ENCODE measurements around the gene TRABD2B. TPM values are rescaled to one million over a fixed set of nuclear protein-coding genes. Genes with fewer than 3 reads are reported as not detected.

The TRABD2B gene
- total RNA-seq, 2 experiments from 2014 or later: not detected

- POLR2A ChIA-PET: no interaction called here
- Mint-ChIP-seq H3K9me3 (peaks cover 5% of the 10 kb centered on the region), H3K4me3 (no peak overlapping the region), H3K4me1 (no peaks in the 10 kb centered on the region), H3K36me3 (no peaks in the 10 kb centered on the region), H3K27ac (no peak overlapping the region), H3K27me3 (peaks cover 12% of the 10 kb centered on the region)
- ATAC-seq (ENCODE audit: low read depth) (no peak), DNase-seq (no peak)
Observed at GRCh38 chr1:47835409-47835808, 161.8 kb downstream of the TRABD2B start.

- Mint-ChIP-seq H3K27me3 (peaks cover 12% of the 10 kb centered on the region), H3K36me3 (no peaks in the 10 kb centered on the region), H3K4me3 (no peak overlapping the region), H3K9me3 (peaks cover 5% of the 10 kb centered on the region), H3K27ac (no peak overlapping the region), H3K4me1 (no peaks in the 10 kb centered on the region)
- POLR2A ChIA-PET: no interaction called here
- no peak for ATAC-seq (ENCODE audit: low read depth)
- DNase-seq: no peak
Observed at GRCh38 chr1:47834326-47834725, 162.9 kb downstream of the TRABD2B start.

- Mint-ChIP-seq H3K36me3 (no peaks in the 10 kb centered on the region), H3K27ac (no peak overlapping the region)
- ATAC-seq (ENCODE audit: low read depth): no peak
Observed at GRCh38 chr1:47830641-47831333, 166.4 kb downstream of the TRABD2B start.

GRCh38 chr1:47830021-47830420 is 167.2 kb downstream of the TRABD2B start:
- Mint-ChIP-seq H3K36me3 (no peaks in the 10 kb centered on the region), H3K4me1 (no peaks in the 10 kb centered on the region), H3K27me3 (peaks cover 6% of the 10 kb centered on the region), H3K9me3 (no peaks in the 10 kb centered on the region), H3K27ac (no peak overlapping the region), H3K4me3 (no peak overlapping the region)
- POLR2A ChIA-PET: no interaction called here
- DNase-seq: no peak
- ATAC-seq (ENCODE audit: low read depth): no peak

More at GRCh38 chr1:47830641-47831333, 166.4 kb downstream of the TRABD2B start:
- POLR2A ChIA-PET: no interaction called here
- Mint-ChIP-seq H3K9me3 (peaks cover 4% of the 10 kb centered on the region), H3K4me1 (no peaks in the 10 kb centered on the region), H3K27me3 (peaks cover 11% of the 10 kb centered on the region), H3K4me3 (no peak overlapping the region)
- DNase-seq: no peak

- no peak for ATAC-seq (ENCODE audit: low read depth)
- Mint-ChIP-seq H3K4me3 (no peak overlapping the region), H3K4me1 (no peaks in the 10 kb centered on the region), H3K9me3 (no peaks in the 10 kb centered on the region), H3K36me3 (no peaks in the 10 kb centered on the region), H3K27me3 (peaks cover 6% of the 10 kb centered on the region), H3K27ac (no peak overlapping the region)
- POLR2A ChIA-PET: no interaction called here
- no peak for DNase-seq
Observed at GRCh38 chr1:47828978-47829377, 168.2 kb downstream of the TRABD2B start.

GRCh38 chr1:47827109-47827508 is 170.1 kb downstream of the TRABD2B start:
- H3K9me3 Mint-ChIP-seq: no peaks in the 10 kb centered on the region
- DNase-seq: no peak
- ATAC-seq (ENCODE audit: low read depth): no peak
- no peak overlapping the region for H3K4me3 Mint-ChIP-seq
- no peaks in the 10 kb centered on the region for H3K27me3 Mint-ChIP-seq
- no peaks in the 10 kb centered on the region for H3K36me3 Mint-ChIP-seq
- no peak overlapping the region for H3K27ac Mint-ChIP-seq
- H3K4me1 Mint-ChIP-seq: no peaks in the 10 kb centered on the region
- POLR2A ChIA-PET: no interaction called here

GRCh38 chr1:47824716-47825115 is 172.5 kb downstream of the TRABD2B start:
- no peak overlapping the region for H3K4me3 Mint-ChIP-seq
- ATAC-seq (ENCODE audit: low read depth): no peak
- H3K27ac Mint-ChIP-seq: no peak overlapping the region

GRCh38 chr1:47824297-47824696 is 172.9 kb downstream of the TRABD2B start:
- no peak for ATAC-seq (ENCODE audit: low read depth)
- H3K27me3 Mint-ChIP-seq: no peaks in the 10 kb centered on the region

More at GRCh38 chr1:47824716-47825115, 172.5 kb downstream of the TRABD2B start:
- Mint-ChIP-seq H3K4me1 (no peaks in the 10 kb centered on the region), H3K36me3 (no peaks in the 10 kb centered on the region), H3K9me3 (no peaks in the 10 kb centered on the region), H3K27me3 (no peaks in the 10 kb centered on the region)
- DNase-seq: no peak
- POLR2A ChIA-PET: no interaction called here

GRCh38 chr1:47823040-47823808 is 174.0 kb downstream of the TRABD2B start:
- H3K36me3 Mint-ChIP-seq: no peaks in the 10 kb centered on the region
- ATAC-seq (ENCODE audit: low read depth) (no peak), DNase-seq (no peak)
- H3K9me3 Mint-ChIP-seq: no peaks in the 10 kb centered on the region
- H3K27ac Mint-ChIP-seq: no peak overlapping the region
- no peak overlapping the region for H3K4me3 Mint-ChIP-seq
- no peaks in the 10 kb centered on the region for H3K27me3 Mint-ChIP-seq
- no peaks in the 10 kb centered on the region for H3K4me1 Mint-ChIP-seq
- POLR2A ChIA-PET: no interaction called here

More at GRCh38 chr1:47824297-47824696, 172.9 kb downstream of the TRABD2B start:
- POLR2A ChIA-PET: no interaction called here
- Mint-ChIP-seq H3K4me1 (no peaks in the 10 kb centered on the region), H3K36me3 (no peaks in the 10 kb centered on the region), H3K4me3 (no peak overlapping the region), H3K9me3 (no peaks in the 10 kb centered on the region), H3K27ac (no peak overlapping the region)
- no peak for DNase-seq

- no peaks in the 10 kb centered on the region for H3K4me1 Mint-ChIP-seq
- H3K4me3 Mint-ChIP-seq: no peak overlapping the region
- POLR2A ChIA-PET: no interaction called here
- H3K9me3 Mint-ChIP-seq: no peaks in the 10 kb centered on the region
- H3K27ac Mint-ChIP-seq: no peak overlapping the region
- no peak for ATAC-seq (ENCODE audit: low read depth)
- H3K27me3 Mint-ChIP-seq: no peaks in the 10 kb centered on the region
- no peaks in the 10 kb centered on the region for H3K36me3 Mint-ChIP-seq
- no peak for DNase-seq
Observed at GRCh38 chr1:47821760-47822159, 175.4 kb downstream of the TRABD2B start.

GRCh38 chr1:47819574-47819888 is 177.7 kb downstream of the TRABD2B start:
- DNase-seq (no peak), ATAC-seq (ENCODE audit: low read depth) (no peak)
- POLR2A ChIA-PET: no interaction called here
- Mint-ChIP-seq H3K9me3 (no peaks in the 10 kb centered on the region), H3K36me3 (no peaks in the 10 kb centered on the region), H3K27ac (no peak overlapping the region), H3K4me3 (no peak overlapping the region), H3K4me1 (no peaks in the 10 kb centered on the region), H3K27me3 (no peaks in the 10 kb centered on the region)

GRCh38 chr1:47818682-47819573 is 178.3 kb downstream of the TRABD2B start:
- Mint-ChIP-seq H3K9me3 (no peaks in the 10 kb centered on the region), H3K27me3 (no peaks in the 10 kb centered on the region), H3K36me3 (no peaks in the 10 kb centered on the region), H3K27ac (no peak overlapping the region), H3K4me1 (no peaks in the 10 kb centered on the region), H3K4me3 (no peak overlapping the region)
- POLR2A ChIA-PET: no interaction called here
- ATAC-seq (ENCODE audit: low read depth): no peak
- no peak for DNase-seq

- Mint-ChIP-seq H3K27me3 (no peaks in the 10 kb centered on the region), H3K4me1 (no peaks in the 10 kb centered on the region), H3K27ac (no peak overlapping the region), H3K9me3 (no peaks in the 10 kb centered on the region), H3K36me3 (no peaks in the 10 kb centered on the region), H3K4me3 (no peak overlapping the region)
- POLR2A ChIA-PET: no interaction called here
- ATAC-seq (ENCODE audit: low read depth) (no peak), DNase-seq (no peak)
Observed at GRCh38 chr1:47817861-47818260, 179.3 kb downstream of the TRABD2B start.

Data from activated naive CD8-positive, alpha-beta T cell treated with anti-CD3 and anti-CD28 coated beads, Interleukin-2, amount 10 ng/mL, durations not matched to agents 7 days and 5 days (primary cell).